ENCODE results near the gene CKAP2L.

DNA sequence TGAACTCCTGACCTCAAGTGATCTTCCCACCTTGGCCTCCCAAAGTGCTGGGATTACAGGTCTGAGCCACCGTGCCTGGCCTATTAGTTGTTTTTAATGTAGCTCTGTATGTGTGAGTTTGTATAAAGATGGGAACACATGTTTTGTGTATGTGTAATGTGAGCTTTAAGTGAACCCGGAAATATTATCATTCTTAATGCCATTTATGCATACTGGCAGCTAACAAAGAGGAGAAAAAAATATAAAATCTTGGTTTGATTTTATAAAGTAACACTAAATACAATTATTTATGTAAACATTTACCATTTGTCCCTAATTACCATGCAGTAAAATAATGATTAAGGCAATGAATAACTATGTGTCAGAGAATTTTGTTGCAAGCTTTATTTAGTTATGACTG is 9.1 kb upstream of the CKAP2L start:
- TF ChIP-seq POLR2A (IDR thresholded peaks at IDR 0.05; ENCODE audit: low read length) (no peak), GATA1 (IDR thresholded peaks at IDR 0.05; ENCODE audit: low read depth, low read length) (no peak)
